Psoas muscle (tissue), 8 donors: ENCODE measurements around the gene ACACA. TPM values are rescaled to one million over a fixed set of nuclear protein-coding genes. Genes with fewer than 3 reads are reported as not detected.

ENCODE experiments used
- ATAC-seq, 4 donors: fragments of 200-7000 bp; cut with Tn5 transposase; one replicate each; pipeline ENCODE4 v1.9.1; 2020; ENCODE audit warnings: moderate library complexity in 3 of 4, mild to moderate bottlenecking in 2 of 4
- DNase-seq, 2 donors: peaks; one replicate each; pipeline ENCODE4 v3.0.0-alpha.2; 2020
- H3K27ac ChIP-seq: fragments of 200-600 bp; one replicate; pipeline ENCODE4 v1.8.0; 2022
- H3K27me3 ChIP-seq, 3 donors: fragments of 200-600 bp in 1 of 3; one replicate each; pipeline versions ENCODE4 v1.6.1 to v1.8.0; 2013 to 2022; ENCODE audit warnings: low read length in 2 of 3, mild to moderate bottlenecking in 2 of 3, moderate library complexity in 1 of 3; ENCODE audit not compliant: insufficient read depth in 3 of 3
- H3K36me3 ChIP-seq, 2 donors: fragments of 200-600 bp in 1 of 2; one replicate each; pipeline versions ENCODE4 v1.6.1 to v1.8.0; 2013 to 2022; ENCODE audit warnings: low read depth in 1 of 2, mild to moderate bottlenecking in 1 of 2, moderate library complexity in 1 of 2; ENCODE audit not compliant: insufficient read depth in 1 of 2
- H3K4me1 ChIP-seq: fragments of 200-600 bp; one replicate; pipeline ENCODE4 v1.8.0; 2022
- H3K4me3 ChIP-seq: fragments of 200-600 bp; one replicate; pipeline ENCODE4 v1.8.0; 2022; ENCODE audit warnings: mild to moderate bottlenecking
- H3K9me3 ChIP-seq: fragments of 200-600 bp; one replicate; pipeline ENCODE4 v1.8.0; 2022
- CTCF ChIP-seq: fragments of 200-600 bp; IDR thresholded peaks from one replicate; pipeline ENCODE4 v1.8.0; 2022; ENCODE audit warnings: antibody characterized with exemption
- WGBS, 3 donors: extraction: QIAGEN DNeasy Blood & Tissue Kit; methylation state at CpG; one replicate each; pipeline versions ENCODE4 v1.1.6 to v1.1.7; 2013; 5-methylcytosine and 5-hydroxymethylcytosine counted together
- intact Hi-C, 2 donors: fragments of 100-400 bp; cut with DNase I; formaldehyde crosslinking; loops; one replicate each; pipeline versions ENCODE4 v1.11.0 to v1.14.2; 2022
- polyA plus RNA-seq, 3 donors: library from polyadenylated mRNA; stranded (reverse); fragments of 200-250 nt; gene quantifications; one replicate each; pipeline ENCODE4 v1.2.3, GENCODE V29; 2013
- total RNA-seq, 4 donors: library from RNA; stranded (reverse); fragmentation: NEBNext Ultra II Directional in 2 of 4; extraction: Animal tissue kit (Norgen Biotek cat#: 25700) in 2 of 4; gene quantifications; one replicate each; pipeline versions ENCODE4 v1.2.1 to v1.2.4, GENCODE V29; 2021 to 2023
- donor health status: healthy with polysubstance abuse.
- donor health status: DM: no; HTN: no; CAD: no; lungs with moderate emphysema.
- donor health status: Bipolar disorder and iron deficiency.
- donor health status: healthy.
- donor health status: DM: yes; HTN: yes; CAD: no.
- donor health status: DM: no; HTN: no; CAD: no.
- donor health status: DM: no; HTN: no; CAD: no.
- donor health status: DM: yes; HTN: yes; CAD: no.

Gene ACACA
- total and polyA plus RNA-seq, 7 donors, result 7.2 to 42.6 (median 21.5) TPM

GRCh38 chr17:37086334-37086733 is 320.3 kb downstream of the ACACA start:
- ATAC-seq, result no peak
- WGBS, 3 donors, result 84 to 90% (median 88%) methylated on average over 3 of the region's 3 CpGs
- no peaks in the 10 kb centered on the region for H3K27me3 ChIP-seq
- H3K9me3 ChIP-seq, result no peaks in the 10 kb centered on the region
- H3K27ac ChIP-seq, result no peak overlapping the region
- H3K36me3 ChIP-seq, result peaks cover 7 to 62% of the 10 kb centered on the region in 2 donors
- TF ChIP-seq CTCF, result no peak
- no peak for DNase-seq
- H3K4me3 ChIP-seq, result no peak overlapping the region
- intact Hi-C loops, result no loop called here
- H3K4me1 ChIP-seq, result peaks cover 2% of the 10 kb centered on the region

DNA sequence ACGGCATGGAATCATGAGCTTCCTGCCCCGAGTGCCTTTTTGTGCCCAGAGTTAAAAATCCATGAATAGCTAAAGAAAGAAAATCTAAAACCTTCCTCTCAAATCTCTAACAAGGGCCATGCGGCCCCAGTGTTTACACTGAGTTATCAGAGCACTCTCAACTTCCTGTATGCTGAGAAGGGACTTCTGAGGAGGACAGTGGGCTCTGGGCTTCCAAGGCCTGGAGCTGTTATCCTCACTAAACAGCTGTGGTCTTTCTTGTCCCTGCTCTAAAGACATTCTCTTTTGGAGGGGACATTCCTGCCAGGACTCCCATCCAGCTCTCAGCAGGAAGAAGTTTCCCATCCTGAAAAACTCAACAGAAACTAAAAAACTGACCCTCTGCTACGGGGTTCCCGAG is 322.3 kb downstream of the ACACA start:
- DNase-seq (no peak), ATAC-seq (no peak)
- TF ChIP-seq CTCF, result no peak
- WGBS, 3 donors, result 87 to 93% (median 92%) methylated on average over 5 of the region's 5 CpGs
- H3K9me3 ChIP-seq, result no peaks in the 10 kb centered on the region
- no peaks in the 10 kb centered on the region for H3K4me1 ChIP-seq
- no peak overlapping the region for H3K27ac ChIP-seq
- peaks cover 7 to 50% of the 10 kb centered on the region in 2 donors for H3K36me3 ChIP-seq
- no peak overlapping the region for H3K4me3 ChIP-seq
- H3K27me3 ChIP-seq, result no peaks in the 10 kb centered on the region
- intact Hi-C loops, result no loop called here

- H3K4me3 ChIP-seq, result no peak overlapping the region
- WGBS, 3 donors, result 69 to 84% (median 71%) methylated on average over 6 of the region's 6 CpGs
- intact Hi-C loops, result no loop called here
These were observed 323.2 kb downstream of the ACACA start for GRCh38 chr17:37083456-37083855.

DNA sequence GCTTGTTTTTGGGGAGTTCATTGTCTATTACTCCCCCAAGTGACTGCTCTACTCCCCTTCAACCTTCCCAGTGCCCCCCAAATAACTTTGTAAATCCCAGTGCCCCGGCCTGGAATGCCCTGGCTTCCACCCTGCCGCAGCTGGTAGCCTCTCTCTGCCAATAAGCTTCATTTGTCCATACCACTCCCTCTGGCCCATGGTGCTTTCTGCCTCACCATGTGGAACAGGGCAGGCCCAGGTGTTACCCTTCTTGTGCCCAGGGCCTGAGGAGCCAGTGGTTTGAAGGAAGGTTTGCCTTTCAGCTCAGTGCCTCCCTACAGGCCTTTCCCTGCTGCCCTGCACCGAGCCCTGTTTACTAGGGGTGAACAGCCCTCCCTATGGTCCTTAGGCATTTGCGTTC is 323.7 kb downstream of the ACACA start:
- ATAC-seq (peak in 1 of 4 donors; percentile 34), DNase-seq (no peak)
- H3K4me3 ChIP-seq, result no peak overlapping the region
- intact Hi-C loops, result no loop called here
- no peaks in the 10 kb centered on the region for H3K4me1 ChIP-seq
- no peak for TF ChIP-seq CTCF
- no peak overlapping the region for H3K27ac ChIP-seq
- H3K27me3 ChIP-seq, result no peaks in the 10 kb centered on the region
- H3K9me3 ChIP-seq, result no peaks in the 10 kb centered on the region
- H3K36me3 ChIP-seq, result peaks cover 7 to 36% of the 10 kb centered on the region in 2 donors
- 44 to 50% (median 48%) methylated on average over 4 of the region's 4 CpGs for WGBS, 3 donors

More at GRCh38 chr17:37083456-37083855, 323.2 kb downstream of the ACACA start:
- no peaks in the 10 kb centered on the region for H3K27me3 ChIP-seq
- H3K9me3 ChIP-seq, result no peaks in the 10 kb centered on the region
- ATAC-seq (no peak), DNase-seq (no peak)
- TF ChIP-seq CTCF, result no peak
- no peak overlapping the region for H3K27ac ChIP-seq
- no peaks in the 10 kb centered on the region for H3K4me1 ChIP-seq
- peaks cover 7 to 40% of the 10 kb centered on the region in 2 donors for H3K36me3 ChIP-seq

DNA sequence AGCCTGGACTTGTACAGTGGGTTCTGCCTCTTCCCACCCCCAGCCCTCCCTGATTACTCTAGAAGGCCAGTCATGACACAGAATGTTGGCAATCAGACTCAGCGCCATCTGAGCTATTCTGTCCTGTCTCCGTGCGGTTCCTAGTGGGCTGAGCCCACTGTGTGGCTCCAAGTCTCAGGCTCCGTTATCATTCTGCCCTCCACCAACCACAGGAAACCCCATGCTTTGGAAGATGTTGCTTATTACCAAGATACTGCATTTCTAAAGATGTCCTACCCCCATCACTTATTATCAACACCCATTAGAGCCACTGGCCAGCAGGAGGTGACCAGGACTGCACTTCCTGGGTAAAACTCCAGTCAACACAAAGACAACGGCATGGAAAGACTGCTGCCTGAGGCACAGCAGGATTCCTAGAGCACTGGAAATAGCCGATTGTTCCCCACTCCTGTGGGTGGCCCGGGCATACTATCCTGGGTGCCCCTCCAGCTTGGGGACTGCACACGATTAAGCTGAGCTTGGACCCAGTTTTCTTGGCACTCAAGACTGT is 324.2 kb downstream of the ACACA start:
- peak in 1 of 4 donors; percentile 28 for ATAC-seq
- Histone ChIP-seq H3K36me3 (peaks cover 4 to 30% of the 10 kb centered on the region in 2 donors), H3K9me3 (no peaks in the 10 kb centered on the region), H3K4me1 (no peaks in the 10 kb centered on the region), H3K27me3 (no peaks in the 10 kb centered on the region), H3K4me3 (no peak overlapping the region), H3K27ac (no peak overlapping the region)
- WGBS, 3 donors, result 50 to 78% (median 60%) methylated on average over 8 of the region's 8 CpGs
- intact Hi-C loops, result no loop called here
- TF ChIP-seq CTCF, result no peak
- no peak for DNase-seq
